ENCODE measurements around the gene TRIP10.

DNA sequence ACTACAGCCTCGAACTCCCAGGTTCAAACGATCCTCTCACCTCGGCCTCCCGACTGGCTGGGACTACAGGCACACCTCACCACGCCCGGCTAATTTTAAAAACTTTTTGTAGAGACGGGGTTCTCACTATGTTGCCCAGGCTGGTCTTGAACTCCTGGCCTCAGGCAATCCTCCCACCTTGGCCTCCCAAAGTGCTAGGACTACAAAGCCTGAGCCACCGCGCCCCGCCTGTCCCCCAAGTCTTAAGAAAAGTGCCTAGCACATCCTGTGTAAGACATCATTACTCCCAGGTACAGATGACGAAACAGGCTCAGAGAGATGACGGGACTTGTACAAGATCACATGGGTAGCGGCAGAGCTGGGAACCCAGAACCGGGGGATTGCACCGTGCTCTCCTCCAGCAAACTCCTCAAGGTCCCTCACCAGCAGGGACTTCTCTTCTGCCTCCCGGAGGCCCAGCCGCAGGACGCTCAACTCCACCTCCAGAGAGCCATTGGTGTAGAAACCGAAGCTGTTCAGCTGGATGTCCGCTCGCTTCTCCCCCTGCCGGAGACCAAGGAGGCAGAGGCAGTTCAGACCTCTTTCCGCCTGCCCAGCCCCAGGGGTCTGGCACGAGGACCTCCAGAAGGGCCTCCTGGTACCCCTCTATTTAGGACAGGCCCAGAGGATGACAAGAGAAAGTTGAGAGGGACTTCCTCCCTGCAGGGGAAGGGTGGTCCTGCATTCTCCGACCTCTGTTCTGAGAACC, 3.1 kb upstream of the TRIP10 start:
- TF ChIP-seq, protein P1, sequence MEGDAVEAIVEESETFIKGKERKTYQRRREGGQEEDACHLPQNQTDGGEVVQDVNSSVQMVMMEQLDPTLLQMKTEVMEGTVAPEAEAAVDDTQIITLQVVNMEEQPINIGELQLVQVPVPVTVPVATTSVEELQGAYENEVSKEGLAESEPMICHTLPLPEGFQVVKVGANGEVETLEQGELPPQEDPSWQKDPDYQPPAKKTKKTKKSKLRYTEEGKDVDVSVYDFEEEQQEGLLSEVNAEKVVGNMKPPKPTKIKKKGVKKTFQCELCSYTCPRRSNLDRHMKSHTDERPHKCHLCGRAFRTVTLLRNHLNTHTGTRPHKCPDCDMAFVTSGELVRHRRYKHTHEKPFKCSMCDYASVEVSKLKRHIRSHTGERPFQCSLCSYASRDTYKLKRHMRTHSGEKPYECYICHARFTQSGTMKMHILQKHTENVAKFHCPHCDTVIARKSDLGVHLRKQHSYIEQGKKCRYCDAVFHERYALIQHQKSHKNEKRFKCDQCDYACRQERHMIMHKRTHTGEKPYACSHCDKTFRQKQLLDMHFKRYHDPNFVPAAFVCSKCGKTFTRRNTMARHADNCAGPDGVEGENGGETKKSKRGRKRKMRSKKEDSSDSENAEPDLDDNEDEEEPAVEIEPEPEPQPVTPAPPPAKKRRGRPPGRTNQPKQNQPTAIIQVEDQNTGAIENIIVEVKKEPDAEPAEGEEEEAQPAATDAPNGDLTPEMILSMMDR (conservative IDR thresholded peaks at IDR 0.05 in 1 of 2, IDR thresholded peaks at IDR 0.05 in 1 of 2; ENCODE audit: extremely low read depth in 1 of 2, insufficient read depth in 1 of 2, low read depth in 1 of 2, low read length in 2 of 2), result peak; percentile 50 to 78
- TF ChIP-seq EZH2 (IDR thresholded peaks at IDR 0.05; ENCODE audit: borderline replicate concordance, low read length), result no peak
